Neuronal stem cell (in vitro differentiated cells): Measurements from ENCODE around the gene ARHGEF33.

ENCODE experiments used
- DNase-seq: peaks from one replicate; pipeline ENCODE4 v3.0.0-alpha.2; 2013; ENCODE audit warnings: low spot score
- H2AFZ ChIP-seq: one replicate; pipeline ENCODE4 v1.6.1; 2013; ENCODE audit warnings: mild to moderate bottlenecking, low read length, inconsistent platforms
- H2AK5ac ChIP-seq: 2 replicates; pipeline ENCODE4 v1.6.1; 2013; ENCODE audit warnings: low read depth, mild to moderate bottlenecking, inconsistent platforms, low read length, moderate library complexity, mixed read lengths
- H2BK120ac ChIP-seq: 2 replicates; pipeline ENCODE4 v1.6.1; 2013; ENCODE audit warnings: low read depth, mild to moderate bottlenecking, inconsistent platforms, low read length, moderate library complexity, mixed read lengths
- H2BK12ac ChIP-seq: one replicate; pipeline ENCODE4 v1.6.1; 2013; ENCODE audit warnings: low read length, inconsistent platforms
- H2BK15ac ChIP-seq: 2 replicates; pipeline ENCODE4 v1.6.1; 2013; ENCODE audit warnings: mild to moderate bottlenecking, low read length, inconsistent platforms, mixed read lengths
- H2BK5ac ChIP-seq: one replicate; pipeline ENCODE4 v1.6.1; 2013; ENCODE audit warnings: inconsistent platforms, mild to moderate bottlenecking, low read length, moderate library complexity
- H3K14ac ChIP-seq: one replicate; pipeline ENCODE4 v1.6.1; 2013; ENCODE audit warnings: low read length, inconsistent platforms
- H3K18ac ChIP-seq: 2 replicates; pipeline ENCODE4 v1.6.1; 2013; ENCODE audit warnings: low read length, inconsistent platforms
- H3K23ac ChIP-seq: 2 replicates; pipeline ENCODE4 v1.6.1; 2013; ENCODE audit warnings: low read depth, mild to moderate bottlenecking, mixed read lengths, low read length, inconsistent platforms; ENCODE audit not compliant: poor library complexity
- H3K27ac ChIP-seq: replicated peaks from 3 replicates; pipeline ENCODE4 v1.5.1; 2013; ENCODE audit warnings: low read length, inconsistent platforms
- H3K27me3 ChIP-seq, 3 experiments: 2 replicates each; pipeline ENCODE4 v1.6.1; 2013; ENCODE audit warnings: low read length in 3 of 3, mild to moderate bottlenecking in 2 of 3, inconsistent platforms in 1 of 3, low read depth in 1 of 3, mixed read lengths in 1 of 3, moderate library complexity in 1 of 3; ENCODE audit not compliant: control insufficient read depth in 3 of 3, insufficient read depth in 3 of 3
- H3K36me3 ChIP-seq, 2 donors: replicated peaks in 1 of 2; 2 replicates each; pipeline ENCODE4 v1.6.1; 2013; ENCODE audit warnings: low read length in 2 of 2; ENCODE audit not compliant: control insufficient read depth in 2 of 2, insufficient read depth in 2 of 2
- H3K4ac ChIP-seq: 2 replicates; pipeline ENCODE4 v1.6.1; 2013; ENCODE audit warnings: inconsistent platforms, mild to moderate bottlenecking, low read length, moderate library complexity
- H3K4me1 ChIP-seq, 2 donors: 1 replicate in 1 of 2; 2 replicates in 1 of 2; pipeline ENCODE4 v1.6.1; 2013; ENCODE audit warnings: low read length in 2 of 2, low read depth in 1 of 2; ENCODE audit not compliant: control insufficient read depth in 2 of 2, insufficient read depth in 1 of 2
- H3K4me2 ChIP-seq: one replicate; pipeline ENCODE4 v1.6.1; 2013; ENCODE audit warnings: mild to moderate bottlenecking, low read length, inconsistent platforms; ENCODE audit not compliant: insufficient read depth, poor library complexity, severe bottlenecking
- H3K4me3 ChIP-seq, 2 donors: 2 replicates each; pipeline ENCODE4 v1.5.1; 2013; ENCODE audit warnings: low read length in 2 of 2, mild to moderate bottlenecking in 2 of 2, inconsistent platforms in 1 of 2, moderate library complexity in 1 of 2
- H3K79me1 ChIP-seq: one replicate; pipeline ENCODE4 v1.6.1; 2013; ENCODE audit warnings: low read depth, mild to moderate bottlenecking, inconsistent platforms, low read length, moderate library complexity
- H3K9ac ChIP-seq: one replicate; pipeline ENCODE4 v1.6.1; 2013; ENCODE audit warnings: mild to moderate bottlenecking, low read depth, low read length, inconsistent platforms; ENCODE audit not compliant: poor library complexity
- H3K9me3 ChIP-seq, 2 donors: replicated peaks in 1 of 2; 2 replicates each; pipeline versions ENCODE3 to v1.6.1; 2013; ENCODE audit warnings: low read length in 2 of 2, mild to moderate bottlenecking in 2 of 2, inconsistent platforms in 1 of 2, low read depth in 1 of 2, mixed read lengths in 1 of 2, moderate library complexity in 1 of 2; ENCODE audit not compliant: control insufficient read depth in 2 of 2, insufficient read depth in 1 of 2
- H4K8ac ChIP-seq: one replicate; pipeline ENCODE4 v1.6.1; 2013; ENCODE audit warnings: low read depth, mild to moderate bottlenecking, inconsistent platforms, low read length, moderate library complexity
- H4K91ac ChIP-seq: one replicate; pipeline ENCODE4 v1.6.1; 2013; ENCODE audit warnings: low read length, low read depth, mild to moderate bottlenecking, inconsistent platforms; ENCODE audit not compliant: poor library complexity
- WGBS, 2 donors: extraction: QIAGEN DNeasy Blood & Tissue Kit; methylation state at CpG; one replicate each; pipeline ENCODE4 v1.1.7; 2013; ENCODE audit warnings: missing lambda C conversion rate in 2 of 2, mixed read lengths in 1 of 2; ENCODE audit not compliant: insufficient read length in 2 of 2, insufficient replicate concordance in 1 of 2; ENCODE audit errors: extremely low coverage in 2 of 2; 5-methylcytosine and 5-hydroxymethylcytosine counted together

ARHGEF33 gene

GRCh38 chr2:38948995-38949394 is 59.3 kb downstream of the ARHGEF33 start:
- no peak overlapping the region for H2BK120ac ChIP-seq
- H3K36me3 ChIP-seq, result no peaks in the 10 kb centered on the region
- no peak overlapping the region for H3K4me3 ChIP-seq
- no peak overlapping the region for H3K18ac ChIP-seq
- H2BK15ac ChIP-seq, result no peak overlapping the region
- H2AK5ac ChIP-seq, result no peak overlapping the region
- H3K4me2 ChIP-seq, result no peak overlapping the region
- H2BK12ac ChIP-seq, result no peak overlapping the region
- DNase-seq, result no peak
- no peak overlapping the region for H3K23ac ChIP-seq
- H2AFZ ChIP-seq, result peak overlapping the region; percentile 4
- H3K4me1 ChIP-seq, result peaks cover 2 to 11% of the 10 kb centered on the region in 2 donors
- H3K9ac ChIP-seq, result no peak overlapping the region
- no peaks in the 10 kb centered on the region for H3K27me3 ChIP-seq
- WGBS, 2 donors, result no CpG with 5 or more reads among the region's 4 CpGs
- H3K27ac ChIP-seq, result no peak overlapping the region
- no peak overlapping the region for H2BK5ac ChIP-seq
- H3K4ac ChIP-seq, result no peak overlapping the region
- H3K79me1 ChIP-seq, result no peaks in the 10 kb centered on the region
- no peak overlapping the region for H3K14ac ChIP-seq
- no peak overlapping the region for H4K8ac ChIP-seq
- H4K91ac ChIP-seq, result no peak overlapping the region
- no peaks in the 10 kb centered on the region for H3K9me3 ChIP-seq

DNA sequence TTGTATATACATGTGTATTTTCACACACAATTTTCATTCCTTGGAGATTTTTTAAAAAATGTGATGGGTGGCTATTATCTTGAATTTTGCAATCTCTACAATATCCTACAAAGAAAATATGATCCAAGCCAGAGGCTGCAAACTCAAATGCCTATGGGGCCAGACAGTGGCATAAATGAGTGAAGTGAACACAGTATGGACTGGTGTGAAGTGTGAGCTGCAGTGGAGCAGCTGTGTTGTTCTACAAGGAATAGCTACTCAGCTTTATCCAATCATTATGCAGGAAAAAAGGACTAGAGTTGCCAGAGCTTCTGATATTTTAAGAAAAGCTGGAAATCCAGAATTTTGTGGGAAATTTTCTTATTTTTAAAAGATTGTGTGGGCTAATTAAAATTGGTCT is 62.1 kb downstream of the ARHGEF33 start:
- peaks cover 0 to 2% of the 10 kb centered on the region in 2 donors for H3K4me1 ChIP-seq
- no peak for DNase-seq
- H3K27ac ChIP-seq, result no peak overlapping the region
- H2AFZ ChIP-seq, result no peak overlapping the region
- H4K91ac ChIP-seq, result no peak overlapping the region
- no peak overlapping the region for H2AK5ac ChIP-seq
- no peak overlapping the region for H2BK120ac ChIP-seq
- no peak overlapping the region for H3K18ac ChIP-seq
- H3K4me2 ChIP-seq, result no peak overlapping the region
- no peak overlapping the region for H3K4me3 ChIP-seq
- H3K23ac ChIP-seq, result no peak overlapping the region
- no peaks in the 10 kb centered on the region for H3K79me1 ChIP-seq
- no peaks in the 10 kb centered on the region for H3K9me3 ChIP-seq
- H3K9ac ChIP-seq, result no peak overlapping the region
- H2BK12ac ChIP-seq, result no peak overlapping the region
- H3K4ac ChIP-seq, result no peak overlapping the region
- no peak overlapping the region for H4K8ac ChIP-seq
- H2BK15ac ChIP-seq, result no peak overlapping the region
- H3K14ac ChIP-seq, result no peak overlapping the region
- no peaks in the 10 kb centered on the region for H3K27me3 ChIP-seq
- H2BK5ac ChIP-seq, result no peak overlapping the region
- H3K36me3 ChIP-seq, result no peaks in the 10 kb centered on the region

- Histone ChIP-seq H3K4me1 (no peaks in the 10 kb centered on the region), H3K18ac (no peak overlapping the region), H2BK5ac (no peak overlapping the region), H4K91ac (no peak overlapping the region), H3K23ac (no peak overlapping the region), H2AFZ (no peak overlapping the region), H3K27me3 (peaks cover 0 to 8% (median 0%) of the 10 kb centered on the region in 3 experiments), H3K36me3 (no peaks in the 10 kb centered on the region), H3K27ac (no peak overlapping the region), H4K8ac (no peak overlapping the region), H2BK15ac (no peak overlapping the region), H3K4me3 (no peak overlapping the region), H3K9ac (peak overlapping the region; percentile 6), H2BK12ac (no peak overlapping the region), H2BK120ac (no peak overlapping the region), H3K4ac (no peak overlapping the region), H3K4me2 (no peak overlapping the region), H3K14ac (no peak overlapping the region), H3K79me1 (no peaks in the 10 kb centered on the region), H2AK5ac (no peak overlapping the region), H3K9me3 (peaks cover 0 to 8% of the 10 kb centered on the region in 2 donors)
- WGBS, 2 donors, result no CpG with 5 or more reads among the region's 5 CpGs
- DNase-seq, result no peak
Measured at GRCh38 chr2:38957972-38958371, 68.3 kb downstream of the ARHGEF33 start.

DNA sequence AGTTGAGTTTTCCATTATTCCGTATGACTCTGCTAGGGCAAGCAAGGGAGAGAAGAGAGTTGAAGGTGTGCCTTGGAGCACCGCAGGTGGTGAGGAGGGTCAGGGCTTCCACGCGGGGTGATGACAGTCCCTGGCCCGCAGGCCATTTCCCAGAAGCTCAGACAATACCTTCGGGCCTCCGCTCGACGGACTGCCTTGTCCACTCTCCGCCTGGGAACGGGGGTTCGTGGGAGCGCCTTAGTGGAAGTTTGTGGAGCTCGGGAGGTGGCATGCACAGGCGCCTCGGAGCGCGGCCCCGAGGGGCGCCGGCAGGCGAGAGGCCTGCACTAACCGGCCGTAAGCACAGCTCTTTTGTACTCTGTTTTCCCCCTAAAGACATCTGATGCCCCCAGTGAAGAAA is 69.8 kb downstream of the ARHGEF33 start:
- H3K14ac ChIP-seq, result no peak overlapping the region
- H3K27ac ChIP-seq, result no peak overlapping the region
- no peak overlapping the region for H2AFZ ChIP-seq
- WGBS, 2 donors, result no CpG with 5 or more reads among the region's 24 CpGs
- H3K4me1 ChIP-seq, result no peaks in the 10 kb centered on the region
- H3K4ac ChIP-seq, result no peak overlapping the region
- peaks cover 0 to 8% (median 0%) of the 10 kb centered on the region in 3 experiments for H3K27me3 ChIP-seq
- no peak overlapping the region for H3K18ac ChIP-seq
- no peaks in the 10 kb centered on the region for H3K36me3 ChIP-seq
- H2BK12ac ChIP-seq, result no peak overlapping the region
- H3K4me2 ChIP-seq, result no peak overlapping the region
- no peak overlapping the region for H3K23ac ChIP-seq
- peaks cover 0 to 8% of the 10 kb centered on the region in 2 donors for H3K9me3 ChIP-seq
- H2BK120ac ChIP-seq, result peak overlapping the region; percentile 79
- no peak overlapping the region for H3K9ac ChIP-seq
- H2AK5ac ChIP-seq, result peak overlapping the region; percentile 64
- no peak overlapping the region for H4K8ac ChIP-seq
- H4K91ac ChIP-seq, result no peak overlapping the region
- peak overlapping the region; percentile 48 for H2BK5ac ChIP-seq
- no peak for DNase-seq
- no peaks in the 10 kb centered on the region for H3K79me1 ChIP-seq
- no peak overlapping the region for H2BK15ac ChIP-seq
- H3K4me3 ChIP-seq, result no peak overlapping the region
